ENCODE data around the gene EFNA5. TPM values are rescaled to one million over a fixed set of nuclear protein-coding genes. Genes with fewer than 3 reads are reported as not detected.

The EFNA5 gene
- polyA plus RNA-seq, 1 donor (not counting 4 experiments of a cell fraction or from before 2014, with no cell fraction given): 4.8 TPM

DNA sequence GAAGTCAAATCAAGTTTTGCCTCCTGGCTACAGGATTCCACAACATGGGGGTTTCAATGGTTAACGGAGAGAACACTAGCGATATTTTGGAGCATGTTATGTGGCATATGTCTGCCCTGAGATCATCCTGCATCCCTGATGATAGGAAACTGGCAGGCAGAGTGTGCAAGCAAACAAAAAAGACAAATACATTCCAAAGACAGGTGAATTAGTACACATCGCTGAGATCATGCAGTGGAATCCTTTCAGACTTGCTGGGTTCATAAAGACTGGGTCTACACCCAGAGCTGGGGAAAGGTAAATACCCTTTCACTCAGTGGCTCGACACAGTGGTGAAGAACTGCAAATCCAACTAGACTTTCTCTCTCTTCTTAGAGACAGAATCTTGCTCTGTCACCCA is 286.5 kb downstream of the EFNA5 start:
- no peak for FAIRE-seq

GRCh38 chr5:107383414-107383813 is 287.3 kb downstream of the EFNA5 start:
- TF ChIP-seq CTCF (optimal IDR thresholded peaks at IDR 0.05 in 1 of 3, IDR thresholded peaks at IDR 0.05 in 1 of 3, conservative IDR thresholded peaks at IDR 0.05 in 1 of 3; ENCODE audit: extremely low read depth in 1 of 3, insufficient read depth in 2 of 3, low read length in 3 of 3) (no peak), EZH2 (IDR thresholded peaks at IDR 0.05; ENCODE audit: low read length) (no peak)
- DNase-seq (ENCODE audit: low read depth, low spot score): no peak
- dilution Hi-C loops (cut with MboI; ENCODE audit: extremely low pct_ligation_motif_present, low sequenced_read_pairs): no loop called here

More for the DNA sequence above, 286.5 kb downstream of the EFNA5 start:
- no peaks in the 10 kb centered on the region for H4K20me1 ChIP-seq (ENCODE audit: control insufficient read depth, extremely low read depth, insufficient read depth, low read length)
- no peaks in the 10 kb centered on the region for H3K9me3 ChIP-seq (ENCODE audit: control insufficient read depth, low read depth, low read length)
- no peak overlapping the region for H3K4me2 ChIP-seq (ENCODE audit: control insufficient read depth, extremely low read depth, insufficient read depth, low read depth, low read length)
- H3K27ac ChIP-seq (ENCODE audit: control insufficient read depth, insufficient read depth, low read length): no peak overlapping the region
- peaks cover 42% of the 10 kb centered on the region for H3K4me1 ChIP-seq (ENCODE audit: control insufficient read depth, extremely low read depth, insufficient read depth, low read length)
- no peaks in the 10 kb centered on the region for H3K9me1 ChIP-seq (ENCODE audit: control insufficient read depth, extremely low read depth, insufficient read depth, low read length)
- no peak overlapping the region for H3K9ac ChIP-seq (ENCODE audit: control insufficient read depth, extremely low read depth, insufficient read depth, low read length)
- no peak for TF ChIP-seq CTCF (optimal IDR thresholded peaks at IDR 0.05 in 1 of 3, IDR thresholded peaks at IDR 0.05 in 1 of 3, conservative IDR thresholded peaks at IDR 0.05 in 1 of 3; ENCODE audit: extremely low read depth in 1 of 3, insufficient read depth in 2 of 3, low read length in 3 of 3)
- no peak for TF ChIP-seq EZH2 (IDR thresholded peaks at IDR 0.05; ENCODE audit: low read length)
- H3K4me3 ChIP-seq (ENCODE audit: control insufficient read depth in 2 of 3, extremely low read depth in 1 of 3, insufficient read depth in 2 of 3, low read depth in 1 of 3, low read length in 3 of 3): no peak overlapping the region
- no peaks in the 10 kb centered on the region for H3K27me3 ChIP-seq (ENCODE audit: control insufficient read depth, extremely low read depth, insufficient read depth, low read length)
- H3K36me3 ChIP-seq (ENCODE audit: control insufficient read depth in 2 of 2, extremely low read depth in 1 of 2, insufficient read depth in 2 of 2, low read length in 2 of 2): no peaks in the 10 kb centered on the region
- no peaks in the 10 kb centered on the region for H3K79me2 ChIP-seq (ENCODE audit: control insufficient read depth, insufficient read depth, low read length)
- H2AFZ ChIP-seq (ENCODE audit: control insufficient read depth, low read length): no peak overlapping the region
- dilution Hi-C loops (cut with MboI; ENCODE audit: extremely low pct_ligation_motif_present, low sequenced_read_pairs): no loop called here
- no peak for DNase-seq (ENCODE audit: low read depth, low spot score)

More at GRCh38 chr5:107383414-107383813, 287.3 kb downstream of the EFNA5 start:
- Histone ChIP-seq H3K36me3 (ENCODE audit: control insufficient read depth in 2 of 2, extremely low read depth in 1 of 2, insufficient read depth in 2 of 2, low read length in 2 of 2) (no peaks in the 10 kb centered on the region), H3K79me2 (ENCODE audit: control insufficient read depth, insufficient read depth, low read length) (no peaks in the 10 kb centered on the region), H2AFZ (ENCODE audit: control insufficient read depth, low read length) (no peak overlapping the region), H3K4me3 (ENCODE audit: control insufficient read depth in 2 of 3, extremely low read depth in 1 of 3, insufficient read depth in 2 of 3, low read depth in 1 of 3, low read length in 3 of 3) (no peak overlapping the region), H3K27ac (ENCODE audit: control insufficient read depth, insufficient read depth, low read length) (no peak overlapping the region), H3K4me2 (ENCODE audit: control insufficient read depth, extremely low read depth, insufficient read depth, low read depth, low read length) (no peak overlapping the region), H3K27me3 (ENCODE audit: control insufficient read depth, extremely low read depth, insufficient read depth, low read length) (no peaks in the 10 kb centered on the region), H3K9me1 (ENCODE audit: control insufficient read depth, extremely low read depth, insufficient read depth, low read length) (no peaks in the 10 kb centered on the region), H4K20me1 (ENCODE audit: control insufficient read depth, extremely low read depth, insufficient read depth, low read length) (no peaks in the 10 kb centered on the region), H3K4me1 (ENCODE audit: control insufficient read depth, extremely low read depth, insufficient read depth, low read length) (peaks cover 33% of the 10 kb centered on the region), H3K9ac (ENCODE audit: control insufficient read depth, extremely low read depth, insufficient read depth, low read length) (no peak overlapping the region), H3K9me3 (ENCODE audit: control insufficient read depth, low read depth, low read length) (no peaks in the 10 kb centered on the region)
- FAIRE-seq: peak; percentile 17

All from keratinocyte (primary cell).